ENCODE data around the gene INAVA.
"Not testable (repeated sequence)": the region's sequence is repeated elsewhere in the genome, so short reads cannot be mapped to it uniquely, and the experiment has no call there.

INAVA gene

DNA sequence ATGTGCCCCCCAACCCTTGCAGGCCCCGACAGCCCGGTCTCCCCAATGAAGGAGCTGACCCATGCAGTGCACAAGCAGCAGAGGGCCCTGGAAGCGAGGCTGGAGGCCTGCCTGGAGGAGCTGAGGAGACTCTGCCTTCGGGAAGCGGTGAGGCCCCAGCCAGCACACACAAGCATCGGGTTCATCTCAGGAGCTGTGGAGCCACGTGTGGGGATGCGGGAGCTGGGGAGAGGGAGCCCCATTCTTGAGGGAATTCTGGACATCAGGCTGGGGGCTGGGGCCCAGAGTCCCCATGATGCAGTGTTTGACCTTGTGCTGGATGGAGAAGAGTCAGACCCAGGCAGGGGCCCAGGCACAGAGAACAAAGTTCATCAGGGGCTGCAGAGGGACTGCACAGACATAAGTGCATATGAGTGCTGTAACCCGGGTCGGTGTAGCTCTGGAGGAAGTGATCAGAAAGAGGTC is 4.8 kb downstream of the INAVA start:
- no peak for DNase-seq

GRCh38 chr1:200899954-200900867 is 5.5 kb downstream of the INAVA start:
- DNase-seq = no peak

GRCh38 chr1:200900877-200901276 is 6.2 kb downstream of the INAVA start:
- DNase-seq = no peak

DNA sequence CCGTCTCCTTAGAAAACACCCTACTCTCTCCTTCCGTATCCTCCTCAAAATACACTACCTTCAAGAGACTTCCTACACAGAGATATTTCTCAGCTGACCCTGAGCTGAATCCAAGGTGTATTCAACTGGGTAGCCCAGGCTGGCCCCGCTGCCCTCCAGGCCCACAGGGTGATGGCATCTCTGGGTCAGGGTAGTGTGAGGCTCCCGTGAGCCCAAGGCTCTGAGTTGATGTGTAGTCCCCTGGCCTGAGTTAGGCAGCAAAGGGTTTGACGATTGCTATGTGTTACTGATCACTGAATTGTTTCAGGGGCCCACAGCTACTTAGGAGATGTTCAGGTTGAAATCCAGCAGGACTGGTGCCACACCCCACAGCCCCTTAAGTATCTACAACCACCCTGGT is 6.7 kb downstream of the INAVA start:
- no peak for DNase-seq

GRCh38 chr1:200901796-200902444 is 7.2 kb downstream of the INAVA start:
- DNase-seq = peak; percentile 21

DNA sequence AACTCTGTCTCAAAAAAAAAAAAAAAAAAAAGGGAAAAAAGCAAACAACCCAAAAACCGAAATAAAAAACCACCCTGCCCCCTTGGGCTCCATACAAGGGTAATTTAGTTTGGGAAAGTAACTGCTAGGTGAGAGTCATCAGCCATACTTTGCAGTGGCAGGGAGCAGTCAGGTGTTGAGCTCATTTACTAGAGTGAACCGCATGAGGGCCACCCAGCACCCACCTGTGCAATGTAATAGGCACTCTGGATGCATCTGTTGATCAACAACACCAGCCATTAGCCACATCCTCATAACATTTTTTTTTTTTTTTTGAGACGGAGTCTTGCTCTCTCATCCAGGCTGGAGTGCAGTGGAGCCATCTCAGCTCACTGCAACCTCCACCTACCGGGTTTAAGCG is 9.1 kb downstream of the INAVA start:
- DNase-seq = no peak

GRCh38 chr1:200904772-200905171 is 10.1 kb downstream of the INAVA start:
- no peak for DNase-seq

DNA sequence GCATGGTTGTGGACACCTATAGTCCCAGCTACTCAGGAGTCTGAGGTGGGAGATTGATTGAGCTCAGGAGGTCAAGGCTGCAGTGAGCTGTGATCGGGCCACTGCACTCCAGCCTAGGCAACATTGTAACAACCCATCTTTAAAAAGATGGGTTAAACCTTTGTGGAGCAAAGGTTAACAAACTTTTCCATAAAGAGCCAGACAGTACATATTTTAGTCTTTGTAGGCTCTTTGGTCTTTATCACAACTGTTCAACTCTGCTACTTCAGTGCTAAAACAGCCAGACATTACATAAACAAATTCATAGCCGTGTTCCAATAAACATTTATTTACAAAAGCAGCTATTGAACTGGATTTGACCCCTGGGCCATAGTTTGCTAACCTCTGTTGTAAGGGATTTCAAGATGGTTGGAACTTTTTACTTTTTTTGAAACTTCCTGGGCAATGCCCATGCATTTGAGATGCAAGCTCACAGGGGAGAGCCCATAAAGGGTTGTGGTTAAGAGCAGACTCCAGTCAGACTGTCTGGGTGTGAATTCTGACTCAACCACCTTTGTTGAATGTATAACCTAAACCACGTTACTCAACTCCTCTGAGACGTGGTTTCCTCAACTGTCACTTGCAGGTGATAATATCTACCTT is 10.8 kb downstream of the INAVA start:
- DNase-seq = no peak

- no peak for DNase-seq
Observed at GRCh38 chr1:200906491-200906890, 11.8 kb downstream of the INAVA start.

GRCh38 chr1:200907611-200908097 is 13.0 kb downstream of the INAVA start:
- DNase-seq = peak; percentile 31

- no peak for DNase-seq
Observed at GRCh38 chr1:200908191-200908868, 13.6 kb downstream of the INAVA start.

- DNase-seq = no peak
Observed at GRCh38 chr1:200909071-200909470, 14.4 kb downstream of the INAVA start.

DNA sequence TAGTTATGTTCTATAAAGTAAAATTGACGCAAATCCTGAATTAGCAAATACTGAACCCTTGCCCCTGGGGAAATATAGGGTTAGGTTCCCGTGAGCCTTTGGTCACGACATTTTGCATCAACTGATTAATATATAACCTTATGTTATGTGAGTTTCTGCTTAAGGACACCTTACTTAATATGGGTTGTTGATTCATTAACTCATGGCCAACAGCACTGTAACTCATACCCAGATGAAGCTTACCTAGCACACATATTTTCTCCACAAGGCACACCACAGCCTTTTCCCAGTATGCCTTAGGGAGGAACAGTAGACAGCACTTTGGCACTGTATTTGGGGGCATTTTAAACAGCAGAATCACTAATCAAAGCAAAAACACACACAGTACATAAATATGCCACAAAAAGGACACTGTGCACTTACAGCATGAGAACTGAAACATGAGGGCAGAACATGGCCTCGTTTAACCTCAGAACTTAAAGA is 15.1 kb downstream of the INAVA start:
- DNase-seq = no peak

GRCh38 chr1:200911361-200911760 is 16.7 kb downstream of the INAVA start:
- no peak for DNase-seq

DNA sequence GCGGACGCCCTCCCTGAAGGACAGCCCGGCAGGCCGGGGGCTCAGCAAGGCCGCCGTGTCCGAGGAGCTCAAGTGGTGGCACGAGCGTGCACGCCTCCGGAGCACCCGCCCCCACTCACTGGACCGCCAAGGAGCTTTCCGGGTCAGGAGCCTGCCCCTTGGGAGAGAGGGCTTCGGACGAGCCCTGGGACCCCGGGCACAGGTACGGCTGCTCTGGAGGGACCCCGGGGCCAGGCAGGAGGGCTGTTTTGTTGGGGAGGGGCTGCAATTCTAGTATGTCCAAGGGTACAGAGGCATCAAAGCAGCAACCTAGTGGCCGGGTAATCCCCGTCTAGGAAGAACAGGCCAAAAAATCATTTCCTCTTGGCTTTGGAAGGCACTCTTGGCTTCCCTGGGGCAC is 17.2 kb downstream of the INAVA start:
- not testable (repeated sequence) for DNase-seq

- no peak for DNase-seq
Observed at GRCh38 chr1:200912737-200913407, 18.2 kb downstream of the INAVA start.

DNA sequence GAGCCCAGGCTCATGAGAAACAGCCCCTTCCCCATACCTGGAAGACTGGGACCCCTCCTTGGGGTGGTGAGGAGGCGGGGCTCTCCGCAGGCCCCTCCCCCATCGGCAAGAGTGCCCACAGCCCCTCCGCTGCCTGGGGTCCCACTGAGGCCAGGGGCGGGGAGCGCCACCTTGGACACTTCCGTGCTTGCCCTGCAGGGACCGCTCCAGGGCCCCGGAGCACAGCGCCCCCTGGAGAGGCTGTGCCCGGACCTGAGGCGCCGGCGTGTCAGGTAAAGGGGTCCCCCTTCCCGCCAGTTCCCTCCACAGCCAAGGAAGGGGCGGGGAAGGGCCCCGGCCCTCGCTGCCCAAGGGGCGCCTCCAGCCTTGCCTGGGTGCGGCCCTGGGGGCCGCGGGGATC is 21.5 kb downstream of the INAVA start:
- DNase-seq = no peak

- DNase-seq = no peak
Observed at GRCh38 chr1:200916681-200917080, 22.0 kb downstream of the INAVA start.

GRCh38 chr1:200917291-200917817 is 22.7 kb downstream of the INAVA start:
- peak; percentile 34 for DNase-seq

- DNase-seq = no peak
Observed at GRCh38 chr1:200918006-200918405, 23.3 kb downstream of the INAVA start.

- DNase-seq = no peak
Observed at GRCh38 chr1:200919386-200919785, 24.7 kb downstream of the INAVA start.

- DNase-seq = no peak
Observed at GRCh38 chr1:200921571-200922110, 26.9 kb downstream of the INAVA start.
